HG03460 (cell line): ENCODE results near the gene ELMOD3.

Source experiments
- ATAC-seq: cut with Tn5 transposase; IDR thresholded peaks from one replicate; pipeline ENCODE4 v1.9.1; 2021; ENCODE audit not compliant: unreplicated experiment

ELMOD3 gene

GRCh38 chr2:85439986-85440385 is 85.4 kb downstream of the ELMOD3 start:
- no peak for ATAC-seq

GRCh38 chr2:85440729-85441128 is 86.2 kb downstream of the ELMOD3 start:
- no peak for ATAC-seq
